Ovary (tissue), 9 donors: Measurements from ENCODE around the gene SLC24A4. TPM values are rescaled to one million over a fixed set of nuclear protein-coding genes. Genes with fewer than 3 reads are reported as not detected.
"Not testable (repeated sequence)": the region's sequence is repeated elsewhere in the genome, so short reads cannot be mapped to it uniquely, and the experiment has no call there.

Experiments
- DNase-seq, 5 donors: peaks; one replicate each; pipeline ENCODE4 v3.0.0-alpha.2; 2019 to 2020
- H3K27ac ChIP-seq, 2 donors: fragments of 200-600 bp; one replicate each; pipeline versions ENCODE4 v1.5.1 to v1.8.0; 2019 to 2022
- H3K27me3 ChIP-seq: fragments of 200-600 bp; one replicate; pipeline ENCODE4 v1.8.0; 2022
- H3K36me3 ChIP-seq: fragments of 200-600 bp; sonication (generic); one replicate; pipeline ENCODE4 v1.5.1; 2019
- H3K4me1 ChIP-seq: one replicate; pipeline ENCODE4 v1.8.1; 2013; ENCODE audit warnings: mild to moderate bottlenecking, moderate library complexity; ENCODE audit not compliant: insufficient read depth
- H3K4me3 ChIP-seq: fragments of 200-600 bp; sonication (generic); one replicate; pipeline ENCODE4 v1.5.1; 2017
- H3K9me3 ChIP-seq, 2 donors: fragments of 200-600 bp in 1 of 2; sonication (generic) in 1 of 2; one replicate each; pipeline versions ENCODE4 v1.5.1 to v1.8.1; 2013 to 2019; ENCODE audit warnings: mild to moderate bottlenecking in 1 of 2, moderate library complexity in 1 of 2
- EP300 ChIP-seq: sonication (generic); formaldehyde crosslinking; IDR thresholded peaks from one replicate; pipeline ENCODE4 v1.6.1; 2017; ENCODE audit warnings: antibody characterized with exemption
- POLR2A ChIP-seq: fragments of 450-650 bp; IDR thresholded peaks from one replicate; pipeline ENCODE4 v1.6.1; 2017; ENCODE audit warnings: antibody characterized with exemption, mild to moderate bottlenecking, moderate library complexity
- WGBS, 3 donors: extraction: QIAGEN DNeasy Blood & Tissue Kit in 1 of 3; methylation state at CpG; one replicate each; pipeline versions ENCODE4 v1.1.5 to v1.1.7; 2013 to 2017; 5-methylcytosine and 5-hydroxymethylcytosine counted together
- intact Hi-C, 4 donors: fragments of 100-400 bp; cut with DNase I; formaldehyde crosslinking; loops; one replicate each; pipeline versions ENCODE4 v1.11.0 to v1.15.1; 2022 to 2023
- polyA plus RNA-seq, 2 donors: library from polyadenylated mRNA; stranded (reverse); fragments of 200-250 nt in 1 of 2; fragments of 350-450 nt in 1 of 2; fragmentation: Illumina TruSeq in 1 of 2; extraction: RNeasy Lipid Tissue Mini Kit (QIAGEN cat#74804) in 1 of 2; gene quantifications; one replicate each; pipeline ENCODE4 v1.2.3, GENCODE V29; 2013 to 2014
- total RNA-seq, 7 donors: library from RNA; depleted of rRNA in 2 of 7; stranded (reverse); fragments of >200 nt in 2 of 7; fragmentation: NEBNext Ultra II Directional in 3 of 7; extraction: Animal tissue kit (Norgen Biotek cat#: 25700) in 3 of 7; gene quantifications; one replicate each; pipeline versions ENCODE4 v1.1.0 to v1.2.4, GENCODE V29; 2016 to 2023
- TF ChIP-seq, protein P1 (sequence below), 3 donors: fragments of 450-650 bp in 2 of 3; fragments of 200-600 bp in 1 of 3; IDR thresholded peaks; one replicate each; pipeline versions ENCODE4 v1.5.1 to v1.8.0; 2016 to 2022; ENCODE audit warnings: antibody characterized with exemption in 3 of 3, mild to moderate bottlenecking in 1 of 3
- donor health status: DM: no; HTN: no; CAD: no; lungs with moderate emphysema.
- donor health status: DM: no; HTN: no; CAD: no.
- donor health status: Bipolar disorder and iron deficiency.
- donor health status: DM: yes; HTN: yes; CAD: no.
- donor health status: DM: no; HTN: no; CAD: no.
- donor health status: DM: yes; HTN: yes; CAD: no.

The SLC24A4 gene
- total and polyA plus RNA-seq, 9 donors, result 0.10 to 0.98 (median 0.24) TPM

DNA sequence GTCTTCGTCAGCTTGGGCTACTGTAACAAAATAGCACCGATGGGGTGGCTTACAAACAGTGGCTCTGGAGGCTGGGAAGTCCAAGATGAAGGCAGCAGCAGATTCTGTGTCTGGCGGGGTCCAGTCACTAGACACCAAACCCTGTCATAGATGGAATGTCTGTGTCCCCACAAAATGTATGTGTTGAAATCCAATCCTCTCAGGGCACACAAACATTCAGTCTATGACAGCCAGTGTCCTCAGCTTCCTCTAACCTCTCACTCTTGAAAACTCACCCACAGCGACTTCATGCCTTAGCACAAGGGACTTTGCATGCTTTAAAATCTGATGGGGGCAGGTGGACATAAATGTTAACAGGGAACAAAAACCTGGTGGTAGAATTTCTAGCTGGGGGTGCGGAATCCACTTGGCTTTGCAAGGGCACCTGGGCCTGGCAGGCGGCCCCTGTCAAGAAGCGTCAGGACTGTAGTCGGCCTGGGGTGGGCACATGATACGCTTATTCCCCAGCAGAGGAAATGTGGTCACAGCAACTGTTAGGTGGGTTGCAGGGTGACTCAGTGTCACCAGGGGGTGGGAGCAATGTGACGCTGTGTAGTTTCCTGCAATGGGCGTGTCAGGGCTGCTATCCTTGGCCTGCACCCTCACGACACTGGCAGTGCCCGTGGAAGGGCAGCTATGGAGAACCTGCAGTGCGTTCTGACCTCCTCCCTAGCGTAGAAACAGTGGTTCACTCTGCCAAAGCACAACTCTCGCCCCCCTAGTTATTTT, 208.3 kb downstream of the SLC24A4 start:
- H3K4me1 ChIP-seq, result peaks cover 3% of the 10 kb centered on the region
- no peaks in the 10 kb centered on the region for H3K36me3 ChIP-seq
- no peak for DNase-seq
- no peaks in the 10 kb centered on the region for H3K9me3 ChIP-seq
- H3K27me3 ChIP-seq, result no peaks in the 10 kb centered on the region
- no peak overlapping the region for H3K27ac ChIP-seq
- intact Hi-C loops, result no loop called here
- TF ChIP-seq EP300 (no peak), POLR2A (no peak)
- TF ChIP-seq, protein P1, sequence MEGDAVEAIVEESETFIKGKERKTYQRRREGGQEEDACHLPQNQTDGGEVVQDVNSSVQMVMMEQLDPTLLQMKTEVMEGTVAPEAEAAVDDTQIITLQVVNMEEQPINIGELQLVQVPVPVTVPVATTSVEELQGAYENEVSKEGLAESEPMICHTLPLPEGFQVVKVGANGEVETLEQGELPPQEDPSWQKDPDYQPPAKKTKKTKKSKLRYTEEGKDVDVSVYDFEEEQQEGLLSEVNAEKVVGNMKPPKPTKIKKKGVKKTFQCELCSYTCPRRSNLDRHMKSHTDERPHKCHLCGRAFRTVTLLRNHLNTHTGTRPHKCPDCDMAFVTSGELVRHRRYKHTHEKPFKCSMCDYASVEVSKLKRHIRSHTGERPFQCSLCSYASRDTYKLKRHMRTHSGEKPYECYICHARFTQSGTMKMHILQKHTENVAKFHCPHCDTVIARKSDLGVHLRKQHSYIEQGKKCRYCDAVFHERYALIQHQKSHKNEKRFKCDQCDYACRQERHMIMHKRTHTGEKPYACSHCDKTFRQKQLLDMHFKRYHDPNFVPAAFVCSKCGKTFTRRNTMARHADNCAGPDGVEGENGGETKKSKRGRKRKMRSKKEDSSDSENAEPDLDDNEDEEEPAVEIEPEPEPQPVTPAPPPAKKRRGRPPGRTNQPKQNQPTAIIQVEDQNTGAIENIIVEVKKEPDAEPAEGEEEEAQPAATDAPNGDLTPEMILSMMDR (IDR thresholded peaks at IDR 0.05), result no peak
- WGBS, 3 donors, result 85 to 96% (median 91%) methylated on average over 16 of the region's 16 CpGs
- H3K4me3 ChIP-seq, result no peak overlapping the region

- Histone ChIP-seq H3K27me3 (no peaks in the 10 kb centered on the region), H3K9me3 (no peaks in the 10 kb centered on the region), H3K36me3 (no peaks in the 10 kb centered on the region), H3K4me1 (peaks cover 3% of the 10 kb centered on the region), H3K4me3 (no peak overlapping the region), H3K27ac (no peak overlapping the region)
- TF ChIP-seq POLR2A (no peak), EP300 (no peak)
- TF ChIP-seq, protein P1 (IDR thresholded peaks at IDR 0.05), result no peak
- intact Hi-C loops, result no loop called here
- no peak for DNase-seq
- WGBS, 3 donors, result 37 to 45% (median 38%) methylated on average over 10 of the region's 10 CpGs
These were observed 209.7 kb downstream of the SLC24A4 start for GRCh38 chr14:92532490-92533163.

- intact Hi-C loops, result no loop called here
- Histone ChIP-seq H3K9me3 (no peaks in the 10 kb centered on the region), H3K27ac (no peak overlapping the region), H3K27me3 (no peaks in the 10 kb centered on the region), H3K4me1 (peaks cover 11% of the 10 kb centered on the region), H3K4me3 (no peak overlapping the region), H3K36me3 (no peaks in the 10 kb centered on the region)
- TF ChIP-seq, protein P1 (IDR thresholded peaks at IDR 0.05), result no peak
- no peak for TF ChIP-seq POLR2A
- TF ChIP-seq EP300, result no peak
- DNase-seq, result no peak
- 50 to 60% (median 56%) methylated on average over 17 of the region's 17 CpGs for WGBS, 3 donors
These were observed 212.1 kb downstream of the SLC24A4 start for GRCh38 chr14:92534932-92535643.

DNA sequence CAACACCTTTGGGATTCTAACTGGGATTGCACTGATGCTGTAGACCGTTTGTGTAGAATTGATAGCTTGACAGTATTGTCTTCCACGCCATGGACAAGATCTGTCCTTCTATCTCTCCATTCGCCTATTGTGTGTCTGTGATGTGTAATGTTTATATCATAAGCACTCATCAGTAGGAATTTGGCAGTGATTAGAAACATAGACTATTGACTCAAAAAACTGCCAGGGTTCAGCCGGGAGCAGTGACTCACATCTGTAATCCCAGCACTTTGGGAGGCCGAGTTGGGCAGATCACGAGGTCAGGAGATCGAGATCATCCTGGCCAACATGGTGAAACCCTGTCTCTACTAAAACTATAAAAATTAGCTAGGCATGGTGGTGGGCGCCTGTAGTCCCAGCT, 213.3 kb downstream of the SLC24A4 start:
- WGBS, 3 donors, result 82 to 87% (median 85%) methylated on average over 8 of the region's 8 CpGs
- H3K9me3 ChIP-seq, intact Hi-C loops, H3K36me3 ChIP-seq, H3K27ac ChIP-seq, DNase-seq, H3K27me3 ChIP-seq, H3K4me3 ChIP-seq: not testable (repeated sequence)
- peaks cover 18% of the 10 kb centered on the region for H3K4me1 ChIP-seq
